Activated CD8-positive, alpha-beta T cell treated with anti-CD3 and anti-CD28 coated beads for 36 hours (primary cell): ENCODE results near the gene KRTAP10-6. TPM values are rescaled to one million over a fixed set of nuclear protein-coding genes. Genes with fewer than 3 reads are reported as not detected.

ENCODE experiments used
- ATAC-seq: fragments of 200-7000 bp; cut with Tn5 transposase; one replicate; pipeline ENCODE4 v1.10.0; 2021; ENCODE audit warnings: mild to moderate bottlenecking, moderate library complexity
- CTCF ChIA-PET: fragments of 350-600 bp; sonication (Branson Sonifier 250); formaldehyde crosslinking; loops from one replicate; lab custom pipeline; 2021; ENCODE audit warnings: antibody characterized with exemption; lab: Charles Lee
- POLR2A ChIA-PET: fragments of 350-600 bp; sonication (Branson Sonifier 250); formaldehyde crosslinking; loops from one replicate; lab custom pipeline; 2021; ENCODE audit warnings: antibody characterized with exemption; lab: Charles Lee
- DNase-seq: peaks from one replicate; pipeline ENCODE4 v3.0.0-alpha.2; 2020
- H3K27ac Mint-ChIP-seq: one replicate; pipeline ENCODE4 v1.8.0; 2021; ENCODE audit warnings: mild to moderate bottlenecking, mixed read lengths
- H3K27me3 Mint-ChIP-seq: one replicate; pipeline ENCODE4 v1.8.0; 2021; ENCODE audit warnings: mixed read lengths
- H3K36me3 Mint-ChIP-seq: one replicate; pipeline ENCODE4 v1.8.0; 2021; ENCODE audit warnings: low read depth, mixed read lengths
- H3K4me1 Mint-ChIP-seq: one replicate; pipeline ENCODE4 v1.8.0; 2021; ENCODE audit warnings: low read depth, mixed read lengths
- H3K4me3 Mint-ChIP-seq: one replicate; pipeline ENCODE4 v1.8.0; 2021; ENCODE audit warnings: mild to moderate bottlenecking, moderate library complexity, mixed read lengths
- H3K9me3 Mint-ChIP-seq: one replicate; pipeline ENCODE4 v1.8.0; 2021; ENCODE audit warnings: mixed read lengths
- CTCF ChIP-seq: fragments of 200-600 bp; IDR thresholded peaks from one replicate; pipeline ENCODE4 v1.8.0; 2022; ENCODE audit warnings: antibody characterized with exemption, mild to moderate bottlenecking
- intact Hi-C: fragments of 100-400 bp; cut with micrococcal nuclease; formaldehyde crosslinking; loops from one replicate; pipeline ENCODE4 v1.10.0; 2022
- total RNA-seq, 2 experiments: library from RNA; stranded (reverse); gene quantifications; one replicate each; pipeline ENCODE4 v1.2.3, GENCODE V29; 2021

KRTAP10-6 gene
- total RNA-seq, 2 experiments from 2014 or later: not detected

DNA sequence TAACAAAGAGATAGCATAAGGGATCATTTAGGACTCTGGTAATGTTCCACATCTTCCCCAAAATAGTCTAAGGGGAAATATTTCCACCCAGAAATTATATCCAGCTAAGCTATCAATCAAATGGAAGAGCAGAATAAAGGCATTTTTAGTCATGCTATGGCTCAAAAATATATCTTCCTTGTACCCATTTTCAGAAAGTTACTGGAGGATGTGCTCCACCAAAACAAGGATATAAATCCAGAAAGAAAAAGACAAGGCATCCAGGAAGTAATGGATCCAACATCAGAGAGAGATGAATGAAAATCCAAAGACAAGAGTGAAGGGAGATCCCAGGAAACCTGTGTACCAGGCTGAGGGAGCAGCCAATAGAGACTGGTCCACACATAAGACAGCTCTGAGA is 16.9 kb upstream of the KRTAP10-6 start:
- ChIA-PET CTCF (no interaction called here), POLR2A (no interaction called here)
- Mint-ChIP-seq H3K27me3 (peaks cover 3% of the 10 kb centered on the region), H3K36me3 (no peaks in the 10 kb centered on the region), H3K4me3 (no peak overlapping the region), H3K4me1 (no peaks in the 10 kb centered on the region), H3K9me3 (peaks cover 19% of the 10 kb centered on the region), H3K27ac (no peak overlapping the region)
- ATAC-seq: no peak
- DNase-seq: no peak
- no peak for TF ChIP-seq CTCF
- intact Hi-C loops: no loop called here

DNA sequence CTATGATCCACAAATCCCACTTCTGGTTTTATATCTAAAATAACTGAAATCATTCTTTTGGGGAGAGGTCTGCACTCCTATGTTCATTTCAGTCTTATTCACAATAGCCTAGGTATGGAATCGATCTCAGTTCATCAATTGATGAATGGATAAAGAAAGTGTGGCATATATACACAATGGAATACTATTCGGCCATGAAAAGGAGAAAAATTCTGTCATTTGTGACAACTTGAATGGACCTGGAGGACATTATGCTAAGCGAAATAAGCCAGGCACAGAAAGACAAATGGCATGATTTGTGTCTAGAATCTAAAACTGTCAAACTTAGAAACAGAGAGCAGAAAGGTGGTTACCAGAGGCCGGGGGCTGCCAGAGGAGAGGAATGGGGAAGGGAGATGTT is 14.2 kb upstream of the KRTAP10-6 start:
- Mint-ChIP-seq H3K27ac (no peak overlapping the region), H3K4me3 (no peak overlapping the region), H3K9me3 (peaks cover 18% of the 10 kb centered on the region), H3K36me3 (no peaks in the 10 kb centered on the region), H3K27me3 (peaks cover 3% of the 10 kb centered on the region), H3K4me1 (no peaks in the 10 kb centered on the region)
- TF ChIP-seq CTCF: no peak
- POLR2A ChIA-PET: interaction anchor here (1.0 kb wide), 1 partner anchor 12 kb away, joined by 3 read pairs; no protein-coding TSS in a partner anchor
- CTCF ChIA-PET: no interaction called here
- intact Hi-C loops: no loop called here
- ATAC-seq (no peak), DNase-seq (no peak)

DNA sequence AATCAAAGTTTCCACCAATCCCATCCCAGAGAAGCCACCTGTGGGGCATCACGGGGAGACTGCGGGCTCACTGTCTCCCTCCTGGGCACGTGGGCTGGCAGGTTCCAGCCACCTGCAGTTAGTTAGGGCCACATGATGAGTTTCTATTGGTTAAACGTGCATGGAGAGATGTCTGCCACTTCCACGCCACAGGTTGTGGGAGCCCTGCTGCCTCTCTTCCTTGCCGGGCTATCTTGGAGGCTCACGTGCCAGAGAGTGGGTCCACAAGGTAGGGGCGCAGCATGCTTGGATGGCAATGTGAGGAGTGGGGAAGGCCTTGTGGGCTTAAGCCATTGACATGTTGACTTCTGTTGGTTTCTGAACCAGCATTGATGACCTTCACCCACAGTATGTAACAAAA is 11.6 kb upstream of the KRTAP10-6 start:
- H3K36me3 Mint-ChIP-seq: no peaks in the 10 kb centered on the region
- DNase-seq: no peak
- intact Hi-C loops: no loop called here
- ChIA-PET POLR2A (no interaction called here), CTCF (no interaction called here)
- H3K4me3 Mint-ChIP-seq: no peak overlapping the region
- TF ChIP-seq CTCF: no peak
- ATAC-seq: no peak
- H3K27me3 Mint-ChIP-seq: peaks cover 3% of the 10 kb centered on the region
- H3K27ac Mint-ChIP-seq: no peak overlapping the region
- no peaks in the 10 kb centered on the region for H3K4me1 Mint-ChIP-seq
- peaks cover 4% of the 10 kb centered on the region for H3K9me3 Mint-ChIP-seq

DNA sequence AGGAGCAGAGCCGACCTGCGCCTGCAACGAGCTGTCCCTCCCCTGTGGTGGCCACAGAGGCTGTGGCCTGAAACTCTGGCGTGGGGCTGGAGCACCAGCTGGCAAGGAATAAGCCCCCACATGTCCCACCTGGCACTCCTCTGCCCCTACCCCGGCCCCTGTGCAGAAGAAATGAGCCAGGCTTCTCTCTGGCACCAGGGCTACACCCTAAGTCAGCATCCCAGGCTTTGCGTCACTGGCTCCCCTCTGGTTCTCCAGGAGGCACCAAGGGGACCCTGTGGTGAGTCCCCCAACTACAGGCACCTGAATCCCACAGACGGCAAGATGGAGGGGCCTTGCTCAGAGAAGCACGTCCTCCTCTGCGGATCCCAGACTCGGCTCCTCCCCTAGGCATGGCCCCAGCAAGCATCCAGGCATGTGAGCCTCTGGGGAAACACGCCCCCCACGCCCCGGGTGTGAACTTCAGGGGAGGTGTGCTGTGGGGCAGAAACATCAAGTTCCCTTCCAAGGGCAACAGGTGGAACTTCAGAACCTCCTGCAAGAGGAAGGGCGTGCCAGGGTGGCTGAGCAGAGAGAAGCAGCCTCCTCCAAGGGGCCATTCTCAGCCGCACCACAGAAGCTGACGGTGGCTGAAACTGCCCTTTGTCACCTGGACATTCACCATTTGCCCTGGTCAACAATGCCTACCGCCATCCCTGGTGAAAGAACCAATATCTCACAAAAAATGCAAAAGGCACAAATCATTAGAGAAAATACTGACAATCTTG is 11.0 kb upstream of the KRTAP10-6 start:
- H3K27me3 Mint-ChIP-seq: peaks cover 3% of the 10 kb centered on the region
- DNase-seq (no peak), ATAC-seq (no peak)
- POLR2A ChIA-PET: no interaction called here
- no peak overlapping the region for H3K27ac Mint-ChIP-seq
- peaks cover 8% of the 10 kb centered on the region for H3K9me3 Mint-ChIP-seq
- CTCF ChIA-PET: no interaction called here
- no peaks in the 10 kb centered on the region for H3K36me3 Mint-ChIP-seq
- intact Hi-C loops: no loop called here
- no peak overlapping the region for H3K4me3 Mint-ChIP-seq
- no peak for TF ChIP-seq CTCF
- H3K4me1 Mint-ChIP-seq: no peaks in the 10 kb centered on the region

- Mint-ChIP-seq H3K27me3 (peaks cover 3% of the 10 kb centered on the region), H3K4me3 (no peak overlapping the region)
- intact Hi-C loops: no loop called here
Observed at GRCh38 chr21:44602463-44602850, 10.2 kb upstream of the KRTAP10-6 start.

More at GRCh38 chr21:44602463-44602850, 10.2 kb upstream of the KRTAP10-6 start:
- Mint-ChIP-seq H3K4me1 (no peaks in the 10 kb centered on the region), H3K27ac (no peak overlapping the region), H3K36me3 (no peaks in the 10 kb centered on the region), H3K9me3 (peaks cover 8% of the 10 kb centered on the region)
- no peak for TF ChIP-seq CTCF
- ChIA-PET POLR2A (no interaction called here), CTCF (no interaction called here)
- ATAC-seq (no peak), DNase-seq (no peak)
